Trophoblast cell (in vitro differentiated cells and primary cell): Measurements from ENCODE around the gene RBM44.

ENCODE experiments used
- DNase-seq, 2 donors: peaks; one replicate each; pipeline ENCODE4 v3.0.0-alpha.2; 2016
- H2AFZ ChIP-seq: 2 replicates; pipeline ENCODE4 v1.6.1; 2013; ENCODE audit warnings: low read length, moderate library complexity, mild to moderate bottlenecking; ENCODE audit not compliant: insufficient read depth, poor library complexity
- H2AK5ac ChIP-seq: 2 replicates; pipeline ENCODE4 v1.6.1; 2013; ENCODE audit warnings: mild to moderate bottlenecking, low read length
- H2BK120ac ChIP-seq: 2 replicates; pipeline ENCODE4 v1.6.1; 2013; ENCODE audit warnings: low read length, mild to moderate bottlenecking, moderate library complexity; ENCODE audit not compliant: insufficient read depth, poor library complexity
- H2BK12ac ChIP-seq: 2 replicates; pipeline ENCODE4 v1.6.1; 2013; ENCODE audit warnings: mild to moderate bottlenecking, low read length, moderate library complexity
- H2BK5ac ChIP-seq: 2 replicates; pipeline ENCODE4 v1.6.1; 2013; ENCODE audit warnings: low read length, low read depth, moderate library complexity, mild to moderate bottlenecking; ENCODE audit not compliant: poor library complexity
- H3K14ac ChIP-seq: 2 replicates; pipeline ENCODE4 v1.6.1; 2013; ENCODE audit warnings: mild to moderate bottlenecking, low read length
- H3K18ac ChIP-seq: 2 replicates; pipeline ENCODE4 v1.6.1; 2013; ENCODE audit warnings: mild to moderate bottlenecking, low read length
- H3K23ac ChIP-seq: 2 replicates; pipeline ENCODE4 v1.6.1; 2013; ENCODE audit warnings: low read length
- H3K27ac ChIP-seq: 2 replicates; pipeline ENCODE4 v1.5.1; 2013; ENCODE audit warnings: low read depth, mild to moderate bottlenecking, inconsistent platforms, low read length, moderate library complexity
- H3K27me3 ChIP-seq: 2 replicates; pipeline ENCODE4 v1.6.1; 2013; ENCODE audit warnings: inconsistent platforms, mild to moderate bottlenecking, low read length, moderate library complexity; ENCODE audit not compliant: insufficient read depth
- H3K36me3 ChIP-seq, 2 experiments: 1 replicate in 1 of 2; 2 replicates in 1 of 2; pipeline ENCODE4 v1.6.1; 2013; ENCODE audit warnings: low read length in 2 of 2, mild to moderate bottlenecking in 2 of 2, moderate library complexity in 1 of 2; ENCODE audit not compliant: insufficient read depth in 2 of 2, control insufficient read depth in 1 of 2
- H3K4ac ChIP-seq: 2 replicates; pipeline ENCODE4 v1.6.1; 2013; ENCODE audit warnings: low read depth, mild to moderate bottlenecking, low read length, moderate library complexity
- H3K4me1 ChIP-seq, 2 experiments: 1 replicate in 1 of 2; 2 replicates in 1 of 2; pipeline ENCODE4 v1.6.1; 2013; ENCODE audit warnings: low read length in 2 of 2, mild to moderate bottlenecking in 2 of 2, moderate library complexity in 1 of 2; ENCODE audit not compliant: insufficient read depth in 2 of 2, control insufficient read depth in 1 of 2
- H3K4me2 ChIP-seq: 2 replicates; pipeline ENCODE4 v1.6.1; 2013; ENCODE audit warnings: inconsistent platforms, mild to moderate bottlenecking, low read length, moderate library complexity
- H3K4me3 ChIP-seq: 2 replicates; pipeline ENCODE4 v1.5.1; 2013; ENCODE audit warnings: mild to moderate bottlenecking, low read depth, low read length, inconsistent platforms
- H3K79me1 ChIP-seq: one replicate; pipeline ENCODE4 v1.6.1; 2013; ENCODE audit warnings: low read length
- H3K79me2 ChIP-seq: 2 replicates; pipeline ENCODE4 v1.6.1; 2013; ENCODE audit warnings: low read length, mild to moderate bottlenecking; ENCODE audit not compliant: control insufficient read depth, insufficient read depth, poor library complexity
- H3K9ac ChIP-seq: 2 replicates; pipeline ENCODE4 v1.6.1; 2013; ENCODE audit warnings: mild to moderate bottlenecking, low read length
- H3K9me3 ChIP-seq: 2 replicates; pipeline ENCODE4 v1.6.1; 2013; ENCODE audit warnings: low read depth, mild to moderate bottlenecking, control low read depth, inconsistent platforms, low read length; ENCODE audit not compliant: insufficient read depth
- H4K12ac ChIP-seq: 2 replicates; pipeline ENCODE4 v1.6.1; 2013; ENCODE audit warnings: low read depth, mild to moderate bottlenecking, low read length, moderate library complexity
- H4K8ac ChIP-seq: 2 replicates; pipeline ENCODE4 v1.6.1; 2013; ENCODE audit warnings: low read depth, mild to moderate bottlenecking, low read length, moderate library complexity
- H4K91ac ChIP-seq: one replicate; pipeline ENCODE4 v1.6.1; 2013; ENCODE audit warnings: low read depth, mild to moderate bottlenecking, low read length, moderate library complexity
- WGBS: extraction: QIAGEN DNeasy Blood & Tissue Kit; methylation state at CpG from one replicate; pipeline ENCODE4 v1.1.7; 2013; ENCODE audit warnings: missing lambda C conversion rate; ENCODE audit not compliant: insufficient read length, insufficient coverage; ENCODE audit errors: extremely low coverage; 5-methylcytosine and 5-hydroxymethylcytosine counted together

RBM44 gene

DNA sequence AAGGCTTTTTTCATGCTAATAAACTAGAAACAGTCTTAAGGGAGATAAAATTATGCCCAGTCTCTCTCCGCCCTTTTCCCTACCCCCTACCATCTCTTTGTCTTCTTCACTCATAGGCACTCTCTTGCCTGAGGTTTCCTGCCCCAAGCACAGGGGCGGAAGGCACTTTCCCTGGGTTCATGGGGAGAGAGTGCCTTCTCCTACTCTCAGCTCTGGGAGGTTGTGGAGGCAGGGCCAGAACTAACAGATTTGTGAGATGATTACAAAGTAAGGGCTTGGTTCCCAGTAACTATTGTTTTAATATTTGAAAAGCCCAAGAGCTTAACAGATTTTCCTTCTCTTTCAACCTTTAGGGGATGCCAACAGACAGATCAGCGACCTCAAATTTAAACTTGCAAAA, 26.1 kb upstream of the RBM44 start:
- H4K91ac ChIP-seq, result no peak overlapping the region
- no peak overlapping the region for H3K9ac ChIP-seq
- no peaks in the 10 kb centered on the region for H3K79me1 ChIP-seq
- no peak for DNase-seq
- H4K12ac ChIP-seq, result no peak overlapping the region
- WGBS, result no CpG with 5 or more reads among the region's 3 CpGs
- no peak overlapping the region for H2AFZ ChIP-seq
- no peak overlapping the region for H3K4me3 ChIP-seq
- H3K27ac ChIP-seq, result no peak overlapping the region
- H2AK5ac ChIP-seq, result no peak overlapping the region
- peaks cover 15 to 16% of the 10 kb centered on the region in 2 experiments for H3K36me3 ChIP-seq
- H3K18ac ChIP-seq, result no peak overlapping the region
- H3K4me1 ChIP-seq, result no peaks in the 10 kb centered on the region
- H3K23ac ChIP-seq, result no peak overlapping the region
- no peaks in the 10 kb centered on the region for H3K9me3 ChIP-seq
- no peak overlapping the region for H3K4ac ChIP-seq
- H2BK12ac ChIP-seq, result no peak overlapping the region
- no peak overlapping the region for H2BK5ac ChIP-seq
- no peaks in the 10 kb centered on the region for H3K79me2 ChIP-seq
- no peak overlapping the region for H3K4me2 ChIP-seq
- no peak overlapping the region for H3K14ac ChIP-seq
- no peaks in the 10 kb centered on the region for H3K27me3 ChIP-seq
- no peak overlapping the region for H2BK120ac ChIP-seq
- H4K8ac ChIP-seq, result no peak overlapping the region

DNA sequence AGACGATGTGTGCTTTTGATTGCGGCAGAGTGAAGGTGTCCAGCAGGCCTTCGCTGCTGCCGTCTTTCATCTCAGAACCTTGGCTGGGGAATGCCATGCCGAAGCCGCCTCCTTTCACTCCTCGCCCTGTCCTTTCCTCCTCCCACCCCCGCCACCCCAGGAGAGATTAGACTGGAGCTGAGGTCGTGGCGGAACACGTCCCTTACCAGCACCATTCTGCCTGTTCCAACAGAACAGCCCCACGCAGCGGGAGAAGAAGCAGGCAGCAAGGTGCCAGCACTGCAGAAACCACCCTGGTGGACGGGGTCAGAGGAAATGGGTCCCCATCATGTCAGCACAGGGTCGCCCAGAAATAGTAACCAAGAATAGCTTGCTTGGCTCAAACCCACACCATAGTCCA, 24.8 kb upstream of the RBM44 start:
- H2BK12ac ChIP-seq, result no peak overlapping the region
- H2AK5ac ChIP-seq, result no peak overlapping the region
- no peak overlapping the region for H3K9ac ChIP-seq
- H2BK120ac ChIP-seq, result no peak overlapping the region
- H3K18ac ChIP-seq, result no peak overlapping the region
- H3K27me3 ChIP-seq, result no peaks in the 10 kb centered on the region
- H3K9me3 ChIP-seq, result peaks cover 4% of the 10 kb centered on the region
- H3K36me3 ChIP-seq, result peaks cover 20% of the 10 kb centered on the region in 2 experiments
- no peak overlapping the region for H3K4me2 ChIP-seq
- no peak overlapping the region for H3K4ac ChIP-seq
- no peak overlapping the region for H3K23ac ChIP-seq
- no peak overlapping the region for H4K91ac ChIP-seq
- no CpG with 5 or more reads among the region's 15 CpGs for WGBS
- H3K27ac ChIP-seq, result no peak overlapping the region
- no peak overlapping the region for H2BK5ac ChIP-seq
- H3K14ac ChIP-seq, result no peak overlapping the region
- H2AFZ ChIP-seq, result no peak overlapping the region
- H3K79me2 ChIP-seq, result no peaks in the 10 kb centered on the region
- H3K79me1 ChIP-seq, result no peaks in the 10 kb centered on the region
- no peak overlapping the region for H4K8ac ChIP-seq
- no peaks in the 10 kb centered on the region for H3K4me1 ChIP-seq
- no peak overlapping the region for H3K4me3 ChIP-seq
- DNase-seq, result no peak
- no peak overlapping the region for H4K12ac ChIP-seq

- Histone ChIP-seq H2BK5ac (no peak overlapping the region), H3K9me3 (peaks cover 4% of the 10 kb centered on the region), H3K23ac (no peak overlapping the region), H2BK120ac (no peak overlapping the region), H4K91ac (no peak overlapping the region), H3K79me1 (no peaks in the 10 kb centered on the region), H4K12ac (no peak overlapping the region), H3K18ac (no peak overlapping the region), H3K4me1 (no peaks in the 10 kb centered on the region), H3K14ac (no peak overlapping the region), H3K27me3 (no peaks in the 10 kb centered on the region), H3K27ac (no peak overlapping the region), H4K8ac (no peak overlapping the region), H2AK5ac (no peak overlapping the region), H3K36me3 (peaks cover 20 to 25% of the 10 kb centered on the region in 2 experiments), H3K79me2 (no peaks in the 10 kb centered on the region), H3K4me3 (no peak overlapping the region), H3K4me2 (no peak overlapping the region), H2AFZ (no peak overlapping the region), H3K4ac (no peak overlapping the region), H3K9ac (no peak overlapping the region), H2BK12ac (no peak overlapping the region)
- no CpG with 5 or more reads among the region's 13 CpGs for WGBS
- peak; percentile 61 to 77 for DNase-seq
These were observed 23.6 kb upstream of the RBM44 start for GRCh38 chr2:237774811-237775553.

GRCh38 chr2:237779521-237779920, 19.1 kb upstream of the RBM44 start:
- Histone ChIP-seq H3K9me3 (peaks cover 9% of the 10 kb centered on the region), H4K12ac (no peak overlapping the region), H3K4me1 (no peaks in the 10 kb centered on the region), H3K36me3 (peaks cover 31 to 38% of the 10 kb centered on the region in 2 experiments), H3K9ac (no peak overlapping the region), H2BK5ac (no peak overlapping the region), H4K91ac (no peak overlapping the region), H4K8ac (no peak overlapping the region), H2AFZ (no peak overlapping the region), H3K14ac (no peak overlapping the region), H2AK5ac (no peak overlapping the region), H3K23ac (no peak overlapping the region), H3K79me1 (no peaks in the 10 kb centered on the region), H3K4me3 (no peak overlapping the region), H3K27me3 (no peaks in the 10 kb centered on the region), H3K27ac (no peak overlapping the region), H2BK12ac (no peak overlapping the region), H3K79me2 (no peaks in the 10 kb centered on the region), H2BK120ac (no peak overlapping the region), H3K4me2 (no peak overlapping the region), H3K18ac (no peak overlapping the region), H3K4ac (no peak overlapping the region)
- no CpG with 5 or more reads among the region's 14 CpGs for WGBS
- no peak for DNase-seq
